SJSA1 (cell line): Measurements from ENCODE around the gene PTPN9. TPM values are rescaled to one million over a fixed set of nuclear protein-coding genes. Genes with fewer than 3 reads are reported as not detected.

Source experiments
- DNase-seq, 2 experiments: peaks; one replicate each; pipeline ENCODE4 v3.0.0-alpha.2; 2015 to 2020; ENCODE audit warnings: low spot score in 2 of 2, low read depth in 1 of 2
- H3K27ac ChIP-seq: fragments of 250-450 bp; sonication (Bioruptor Pico); 2 replicates; pipeline ENCODE4 v1.5.1; 2020; ENCODE audit warnings: mild to moderate bottlenecking, moderate library complexity
- H3K27me3 ChIP-seq: fragments of 250-450 bp; sonication (Bioruptor Pico); replicated peaks from 2 replicates; pipeline ENCODE4 v1.5.1; 2020; ENCODE audit warnings: mild to moderate bottlenecking, moderate library complexity
- H3K36me3 ChIP-seq: fragments of 250-450 bp; sonication (Bioruptor Pico); 2 replicates; pipeline ENCODE4 v1.5.1; 2020; ENCODE audit warnings: mild to moderate bottlenecking
- H3K4me1 ChIP-seq: fragments of 250-450 bp; sonication (Bioruptor Pico); replicated peaks from 2 replicates; pipeline ENCODE4 v1.6.1; 2021; ENCODE audit warnings: mild to moderate bottlenecking
- H3K4me3 ChIP-seq: fragments of 250-450 bp; sonication (Bioruptor Pico); 2 replicates; pipeline ENCODE4 v1.5.1; 2020; ENCODE audit warnings: mild to moderate bottlenecking
- H3K9me3 ChIP-seq: fragments of 250-450 bp; sonication (Bioruptor Pico); replicated peaks from 2 replicates; pipeline ENCODE4 v1.5.1; 2020; ENCODE audit warnings: mild to moderate bottlenecking
- total RNA-seq: library from RNA; depleted of rRNA; stranded (reverse); fragments of >200 nt; shearing (Covaris generic); gene quantifications from 2 replicates; pipeline ENCODE4 v1.2.3, GENCODE V29; 2014; rRNA removed

The PTPN9 gene
- total RNA-seq, 1 experiment from 2014 or later = 35.1 TPM

DNA sequence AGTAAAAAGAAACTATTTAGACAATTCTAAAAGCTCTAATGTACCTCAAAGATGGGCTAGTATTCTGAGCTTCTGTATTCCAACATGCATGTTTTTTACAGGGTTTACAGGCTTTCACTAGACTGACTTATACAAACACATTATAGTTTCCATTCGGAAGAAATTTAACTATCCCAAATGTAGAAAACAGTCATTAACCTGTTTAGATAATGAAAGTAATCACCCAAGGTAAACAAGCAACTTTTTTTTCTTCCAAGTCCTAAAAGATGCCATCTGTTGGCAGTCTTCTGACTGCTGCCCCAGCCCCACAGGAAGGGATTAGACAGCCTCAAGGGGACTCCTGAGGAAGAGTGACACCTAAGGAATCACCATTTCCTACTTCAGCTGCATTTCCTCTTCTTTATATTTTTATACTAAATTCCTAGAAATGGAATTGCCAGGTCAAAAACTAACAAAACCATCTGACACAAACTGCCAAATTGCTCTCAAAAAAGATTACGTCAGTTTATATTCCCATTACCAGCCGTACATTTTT is 153.1 kb downstream of the PTPN9 start:
- no peak for DNase-seq
- Histone ChIP-seq H3K4me1 (no peaks in the 10 kb centered on the region), H3K27me3 (no peaks in the 10 kb centered on the region), H3K4me3 (no peak overlapping the region), H3K36me3 (peaks cover 71% of the 10 kb centered on the region), H3K9me3 (no peaks in the 10 kb centered on the region), H3K27ac (no peak overlapping the region)

DNA sequence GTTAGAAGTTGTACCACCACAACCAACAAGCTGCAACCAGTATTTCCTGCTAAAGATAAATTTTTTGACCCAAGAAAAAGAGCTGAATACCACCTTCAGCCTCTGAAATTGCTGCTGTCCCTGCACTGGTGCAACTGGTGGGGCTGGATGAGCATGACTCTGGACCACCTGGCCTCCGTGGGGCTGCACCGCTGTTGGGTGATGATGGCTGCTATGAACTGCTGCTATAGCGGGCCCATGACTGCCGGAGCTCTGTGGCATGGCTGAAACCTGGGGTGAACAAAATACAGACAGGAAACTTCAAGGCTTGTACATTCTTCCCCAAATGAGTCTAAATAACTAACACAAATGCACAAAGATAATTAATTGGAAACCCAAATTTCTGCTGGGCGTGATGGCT is 156.6 kb downstream of the PTPN9 start:
- no peak for DNase-seq
- no peak overlapping the region for H3K4me3 ChIP-seq
- H3K27me3 ChIP-seq = no peaks in the 10 kb centered on the region
- H3K27ac ChIP-seq = no peak overlapping the region
- H3K9me3 ChIP-seq = no peaks in the 10 kb centered on the region
- no peaks in the 10 kb centered on the region for H3K4me1 ChIP-seq
- H3K36me3 ChIP-seq = peaks cover 67% of the 10 kb centered on the region

DNA sequence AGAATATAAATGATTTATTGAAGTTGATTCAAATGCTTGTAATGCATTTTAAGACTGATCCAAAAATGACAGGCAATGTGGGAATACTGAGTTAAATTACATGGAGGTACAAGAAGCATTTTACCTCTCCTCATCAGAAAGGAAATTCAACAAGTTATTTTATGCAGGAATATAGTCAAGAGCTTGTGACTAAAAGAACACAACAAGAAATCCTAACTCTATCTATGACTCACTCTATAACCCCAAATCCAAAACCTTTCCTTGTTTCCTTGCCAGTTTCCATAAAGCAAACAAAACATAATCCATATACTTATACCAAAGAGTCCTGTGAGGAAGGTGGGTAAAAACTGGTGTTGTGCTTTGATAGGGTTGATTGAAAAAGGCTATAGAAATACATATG is 158.4 kb downstream of the PTPN9 start:
- Histone ChIP-seq H3K36me3 (peaks cover 50% of the 10 kb centered on the region), H3K27ac (no peak overlapping the region)
- no peak for DNase-seq

DNA sequence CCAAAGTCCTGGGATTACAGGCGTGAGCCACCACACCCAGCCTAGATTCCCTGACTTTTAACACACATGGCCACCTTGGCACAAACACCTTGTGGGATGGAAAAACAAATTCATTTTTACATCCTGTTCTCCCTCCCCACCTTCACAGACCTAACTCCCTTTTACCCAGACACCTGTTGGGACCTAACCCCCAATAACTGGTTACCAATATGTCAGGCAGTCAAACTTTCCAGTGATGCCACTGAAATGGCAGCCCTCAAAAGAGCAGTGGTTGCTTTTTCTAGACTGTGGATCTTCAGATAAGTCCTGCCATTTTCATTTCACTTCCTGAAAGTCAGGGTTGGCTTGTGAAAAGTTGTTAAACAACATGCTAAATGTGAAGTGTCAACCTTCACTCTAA is 162.5 kb downstream of the PTPN9 start:
- DNase-seq = no peak
- no peak overlapping the region for H3K27ac ChIP-seq
- H3K4me1 ChIP-seq = no peaks in the 10 kb centered on the region
- H3K9me3 ChIP-seq = no peaks in the 10 kb centered on the region
- no peaks in the 10 kb centered on the region for H3K27me3 ChIP-seq
- H3K4me3 ChIP-seq = no peak overlapping the region
- peaks cover 47% of the 10 kb centered on the region for H3K36me3 ChIP-seq

More for the DNA sequence above, 158.4 kb downstream of the PTPN9 start:
- no peaks in the 10 kb centered on the region for H3K9me3 ChIP-seq
- no peaks in the 10 kb centered on the region for H3K27me3 ChIP-seq
- no peaks in the 10 kb centered on the region for H3K4me1 ChIP-seq
- no peak overlapping the region for H3K4me3 ChIP-seq

Other genes starting within 250 kb of the PTPN9 start
- gene COMMD4, start 243.3 kb downstream of the PTPN9 start, total RNA-seq = 106 and 156 TPM in 2 replicates
- gene NEIL1, start 232.3 kb downstream of the PTPN9 start, total RNA-seq = 0.29 and 1.6 TPM in 2 replicates
- gene MAN2C1, start 210.7 kb downstream of the PTPN9 start, total RNA-seq = 55.7 and 122 TPM in 2 replicates
- 11.7 and 29.4 TPM in 2 replicates for gene SIN3A, start 127.6 kb downstream of the PTPN9 start, total RNA-seq
- 26.0 and 31.7 TPM in 2 replicates for gene SNUPN, start 46.4 kb upstream of the PTPN9 start, total RNA-seq
- gene IMP3, start 60.9 kb upstream of the PTPN9 start, total RNA-seq = 85.3 and 101 TPM in 2 replicates
- 4.8 and 6.1 TPM in 2 replicates for gene SNX33, start 68.6 kb upstream of the PTPN9 start, total RNA-seq
- 0.32 and 0.41 TPM in 2 replicates for gene CSPG4, start 133.5 kb upstream of the PTPN9 start, total RNA-seq